GM21723 (cell line): ENCODE results near the gene APOL1.

ENCODE experiments used
- ATAC-seq: cut with Tn5 transposase; IDR thresholded peaks from one replicate; pipeline ENCODE4 v1.9.1; 2021; ENCODE audit warnings: mild to moderate bottlenecking, moderate library complexity; ENCODE audit not compliant: unreplicated experiment

APOL1 gene

DNA sequence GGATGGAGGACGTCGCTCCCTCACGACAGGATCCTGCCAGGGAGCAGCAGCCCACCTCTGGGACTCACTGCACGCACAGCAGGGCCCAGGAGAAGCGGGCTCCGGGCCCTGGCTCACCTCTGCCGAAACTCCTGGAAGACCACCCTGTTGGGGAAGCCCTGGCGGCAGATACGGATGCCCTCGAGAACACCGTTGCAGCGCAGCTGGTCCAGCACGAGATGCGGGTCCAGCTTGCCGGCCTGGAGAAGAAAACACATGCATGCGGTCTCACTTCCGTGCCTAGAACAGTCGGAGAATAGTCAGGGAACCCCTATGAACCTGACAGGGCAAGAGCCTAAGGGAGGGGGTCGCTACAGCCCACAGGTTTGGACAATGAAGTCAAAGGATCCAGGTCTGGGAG, 52.9 kb downstream of the APOL1 start:
- no peak for ATAC-seq

DNA sequence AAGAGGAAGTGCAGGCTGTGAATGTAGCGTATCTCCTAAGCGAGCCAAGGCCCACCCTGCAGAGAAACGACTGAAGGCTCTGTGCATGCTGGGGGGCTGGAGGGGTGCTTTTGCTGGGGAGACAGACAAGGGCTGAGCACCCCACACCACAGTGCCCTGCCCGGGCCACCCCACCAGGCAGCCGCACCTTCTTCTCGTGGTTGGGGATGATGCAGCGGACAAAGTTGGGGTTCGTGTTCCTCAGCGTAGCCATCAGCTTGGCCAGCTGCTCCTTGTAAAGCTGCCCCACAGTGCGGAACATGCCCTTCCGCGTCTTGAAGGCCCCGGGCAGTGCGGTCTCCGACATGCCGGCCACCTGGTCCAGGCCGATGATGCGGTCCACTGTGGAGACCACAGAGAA, 53.3 kb downstream of the APOL1 start:
- no peak for ATAC-seq

DNA sequence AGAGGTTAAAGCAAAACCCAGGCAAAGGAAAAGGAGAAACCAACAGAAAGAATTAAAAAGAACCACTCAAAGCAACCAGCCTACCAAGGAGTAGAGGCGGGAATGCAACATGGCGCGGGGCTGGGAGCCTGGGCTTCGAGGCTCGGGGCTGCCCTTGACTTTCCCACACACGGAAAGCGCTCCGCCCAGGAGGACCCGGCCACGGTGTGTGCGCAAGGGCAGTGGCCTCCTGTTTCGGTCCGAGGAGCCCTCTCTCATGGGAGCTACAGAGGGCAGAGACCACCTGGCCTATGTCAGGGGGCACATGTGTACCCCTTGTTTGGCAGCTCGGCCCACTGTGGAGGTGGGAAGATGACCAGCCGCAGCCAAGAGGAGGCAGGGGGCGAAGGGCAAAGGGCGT, 55.9 kb downstream of the APOL1 start:
- ATAC-seq = no peak

DNA sequence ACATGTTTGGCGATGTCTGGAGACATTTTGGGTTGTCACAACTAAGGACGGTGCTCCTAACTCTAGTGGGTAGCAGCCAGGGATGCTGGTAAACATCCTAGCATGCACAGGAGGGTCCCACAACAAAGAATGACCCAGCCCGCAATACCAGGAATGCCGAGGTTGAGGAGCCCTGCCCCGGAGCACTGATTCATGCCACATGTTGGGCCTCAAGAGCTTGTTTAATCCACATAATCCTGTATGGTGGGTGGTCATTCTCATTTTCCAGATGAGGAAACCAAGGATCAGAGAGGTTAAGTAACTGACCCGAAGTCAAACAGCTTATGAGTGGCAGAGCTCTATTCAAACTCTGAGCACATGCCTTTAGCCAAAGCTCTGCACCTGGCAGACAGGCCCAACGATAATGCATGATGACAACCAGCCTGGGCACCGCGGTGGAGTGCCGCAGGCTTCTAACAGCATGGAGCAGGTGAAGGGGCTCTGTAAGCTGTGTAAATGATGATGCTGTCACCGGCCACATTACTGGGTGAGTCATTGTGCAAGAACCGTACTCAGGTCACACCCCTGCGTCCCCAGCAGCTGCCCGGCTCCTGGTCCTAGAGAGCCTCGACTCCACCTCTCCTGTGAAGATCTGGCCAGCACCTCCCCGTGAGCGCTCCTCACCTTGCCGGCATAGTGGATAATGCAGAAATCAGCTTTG, 58.6 kb downstream of the APOL1 start:
- no peak for ATAC-seq

DNA sequence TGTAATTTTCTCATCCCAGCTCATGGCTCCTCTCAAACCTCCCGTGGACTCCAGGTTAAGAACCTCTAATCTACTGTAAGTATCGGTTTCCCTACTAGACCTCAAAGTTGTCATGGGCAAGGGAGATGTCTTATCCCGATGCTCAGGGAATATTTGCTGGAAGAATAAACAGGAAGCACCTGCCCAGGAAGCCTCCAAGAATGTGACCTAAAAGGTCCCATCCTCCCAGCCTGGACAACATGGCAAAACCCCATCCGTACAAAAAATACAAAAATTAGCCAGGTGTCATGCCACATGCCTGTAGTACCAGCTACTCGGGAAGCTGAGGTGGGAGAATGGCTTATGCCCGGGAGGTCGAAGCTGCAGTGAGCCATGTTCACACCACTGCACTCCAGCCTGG, 62.4 kb downstream of the APOL1 start:
- ATAC-seq = no peak

DNA sequence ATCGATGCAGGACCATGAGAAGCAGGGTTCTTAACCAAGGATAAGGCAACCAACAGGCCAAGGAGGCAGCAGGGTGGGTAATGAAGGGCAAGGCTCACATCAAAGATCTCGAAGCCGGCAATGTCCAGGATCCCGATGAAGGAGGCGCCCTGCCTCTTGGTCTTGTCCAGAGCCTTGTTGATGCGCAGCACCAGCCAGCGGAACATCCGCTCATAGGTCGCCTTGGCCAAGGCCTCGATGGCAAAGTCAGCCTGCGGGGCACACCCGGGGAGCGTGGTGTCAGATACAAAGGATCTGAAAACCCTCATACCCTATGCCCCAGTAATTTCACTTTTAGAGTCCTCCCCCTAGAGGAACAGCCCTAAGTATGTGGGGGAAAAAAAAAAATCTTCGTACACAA, 63.5 kb downstream of the APOL1 start:
- ATAC-seq = no peak
